NCI-H774 (cell line): ENCODE data around the gene UBALD2.
"Not testable (repeated sequence)": the region's sequence is repeated elsewhere in the genome, so short reads cannot be mapped to it uniquely, and the experiment has no call there.

ENCODE experiments used
- DNase-seq: peaks from one replicate; lab custom pipeline; 2025; lab: John Stamatoyannopoulos, UW

Gene UBALD2

DNA sequence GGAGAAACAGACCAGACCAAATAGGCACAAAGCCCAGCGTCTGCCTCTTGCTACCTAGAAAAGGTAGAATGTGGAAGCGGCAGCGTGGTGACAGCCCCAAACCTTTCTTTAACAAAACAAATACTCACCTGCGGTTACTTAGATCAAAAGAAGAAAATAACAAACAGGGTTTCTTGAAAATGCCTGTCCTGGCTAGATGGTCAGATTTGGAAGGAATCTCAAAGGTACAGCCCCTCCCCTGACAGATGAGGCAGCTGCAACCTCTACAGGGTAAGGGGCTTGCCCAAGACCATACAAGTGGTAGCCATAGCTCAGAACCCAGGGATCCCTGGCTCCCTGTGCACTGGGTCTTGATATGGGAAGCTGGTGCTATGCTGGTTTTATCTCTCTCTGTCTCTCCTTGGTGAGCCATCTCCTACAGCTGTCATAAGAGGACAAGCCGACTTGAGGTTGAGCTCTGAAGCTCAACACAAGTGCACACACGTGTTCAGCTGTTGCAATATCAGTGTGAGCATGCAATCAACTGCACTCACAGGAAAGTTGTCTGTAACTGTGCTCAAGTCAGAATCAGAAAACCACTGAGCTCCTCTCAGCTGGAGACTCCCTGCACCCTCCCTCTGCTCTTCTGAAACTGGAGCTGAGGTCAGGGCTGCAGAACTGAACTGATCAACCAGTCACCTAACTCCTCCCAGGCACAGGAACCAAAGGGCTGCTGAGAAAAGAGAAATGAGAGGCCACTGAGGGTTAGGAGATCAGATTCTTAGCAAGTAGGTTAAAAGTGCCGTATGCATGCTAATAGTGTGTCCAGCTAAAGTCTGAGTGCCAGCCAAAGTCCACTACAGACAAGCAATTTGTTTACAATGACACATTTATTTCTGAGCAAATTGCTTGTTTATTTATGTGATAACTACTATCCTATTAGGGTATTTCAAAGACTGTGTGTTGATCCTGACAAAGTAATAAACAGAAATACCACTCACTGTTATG is 18.8 kb upstream of the UBALD2 start:
- DNase-seq, result no peak

DNA sequence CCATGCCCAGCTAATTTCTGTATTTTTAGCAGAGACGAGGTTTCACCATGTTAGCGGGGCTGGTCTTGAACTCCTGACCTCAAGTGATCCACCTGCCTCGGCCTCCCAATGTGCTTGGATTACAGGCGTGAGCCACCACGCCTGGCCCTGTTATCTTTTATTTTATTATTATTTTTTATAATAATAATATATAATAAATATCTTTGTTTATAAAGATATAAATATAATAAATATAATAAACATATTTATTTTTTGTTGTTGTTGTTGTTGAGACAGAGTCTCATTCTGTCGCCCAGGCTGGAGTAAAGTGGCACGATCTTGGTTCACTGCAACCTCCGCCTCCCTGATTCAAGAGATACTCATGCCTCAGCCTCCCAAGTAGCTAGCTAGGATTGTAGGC is 17.8 kb upstream of the UBALD2 start:
- DNase-seq, result no peak

DNA sequence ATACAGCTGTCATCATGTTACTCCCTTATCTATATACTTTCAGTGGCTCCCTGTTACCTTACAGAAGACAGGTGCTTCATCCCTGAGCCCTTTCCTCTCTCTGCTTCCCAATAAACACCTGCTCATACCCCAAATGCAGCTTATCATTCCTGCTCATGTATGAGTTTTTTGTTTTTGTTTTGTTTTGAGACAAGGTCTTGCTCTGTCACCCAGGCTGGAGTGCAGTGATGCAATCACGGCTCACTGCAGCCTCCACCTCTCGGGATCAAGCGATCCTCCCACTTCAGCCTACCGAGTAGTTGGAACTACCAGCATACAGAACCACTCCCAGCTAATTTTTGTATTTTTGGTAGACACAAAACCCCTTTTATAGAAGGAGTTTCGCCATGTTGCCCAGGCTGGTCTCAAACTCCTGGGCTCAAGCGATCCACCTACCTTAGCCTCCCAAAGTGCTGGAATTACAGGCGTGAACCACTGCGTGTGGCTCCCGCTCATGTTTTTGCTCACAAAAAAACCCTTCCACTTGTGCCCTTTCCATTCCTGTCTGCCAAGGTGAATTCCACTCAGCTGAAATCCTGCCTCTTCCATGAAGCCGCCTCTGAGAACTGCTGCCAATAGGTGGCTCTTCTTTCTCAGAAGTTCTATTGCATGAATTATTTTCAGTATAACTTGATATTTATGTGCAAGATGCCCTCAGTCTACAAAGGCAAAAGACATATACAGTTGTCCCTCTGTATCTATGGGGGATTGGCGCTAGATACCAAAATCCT is 16.9 kb upstream of the UBALD2 start:
- no peak for DNase-seq

DNA sequence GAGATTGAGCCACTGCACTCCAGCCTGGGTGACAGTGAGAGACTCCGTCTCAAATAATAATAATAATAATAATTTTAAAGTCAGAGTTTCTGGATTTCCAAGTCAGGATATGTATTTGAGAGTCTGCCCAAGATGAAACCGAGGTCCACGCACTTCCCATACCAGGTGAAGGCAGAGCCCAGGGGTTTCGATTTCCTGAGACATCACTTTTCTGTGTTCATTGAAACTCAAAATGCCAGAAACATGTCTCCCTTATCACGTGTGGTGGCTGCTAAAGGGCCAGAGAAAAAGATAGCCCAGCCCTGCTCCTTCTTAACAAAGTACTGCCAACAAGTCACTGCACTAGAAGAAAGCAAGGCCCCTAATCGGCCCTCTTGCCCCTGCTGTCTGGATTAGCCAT is 15.0 kb upstream of the UBALD2 start:
- no peak for DNase-seq

DNA sequence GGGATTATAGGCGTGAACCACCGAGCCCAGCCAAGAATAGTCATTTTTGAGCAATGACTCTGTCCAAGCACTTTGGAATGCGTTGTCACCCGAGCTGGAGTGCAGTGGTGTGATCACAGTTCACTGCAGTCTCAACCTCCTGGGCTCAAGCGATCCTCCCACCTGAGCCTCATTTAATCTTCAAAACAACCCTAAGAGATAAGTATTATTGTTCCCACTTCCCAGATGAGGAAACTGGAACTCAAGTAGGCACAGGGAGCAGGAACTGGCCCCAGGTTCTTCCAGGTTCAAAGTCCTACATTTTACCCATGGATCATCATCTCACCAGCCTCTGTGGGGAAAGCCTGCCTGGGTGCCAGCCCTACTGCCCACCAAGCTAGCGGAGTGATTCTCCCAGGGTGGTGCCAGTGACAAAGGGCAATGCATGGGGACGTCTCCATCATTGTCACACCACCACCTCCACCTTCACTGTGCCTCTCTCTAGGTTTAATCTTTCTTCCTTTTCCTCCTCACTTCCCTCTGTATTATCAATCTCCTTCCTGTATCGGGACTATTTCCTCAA is 13.6 kb upstream of the UBALD2 start:
- no peak for DNase-seq

DNA sequence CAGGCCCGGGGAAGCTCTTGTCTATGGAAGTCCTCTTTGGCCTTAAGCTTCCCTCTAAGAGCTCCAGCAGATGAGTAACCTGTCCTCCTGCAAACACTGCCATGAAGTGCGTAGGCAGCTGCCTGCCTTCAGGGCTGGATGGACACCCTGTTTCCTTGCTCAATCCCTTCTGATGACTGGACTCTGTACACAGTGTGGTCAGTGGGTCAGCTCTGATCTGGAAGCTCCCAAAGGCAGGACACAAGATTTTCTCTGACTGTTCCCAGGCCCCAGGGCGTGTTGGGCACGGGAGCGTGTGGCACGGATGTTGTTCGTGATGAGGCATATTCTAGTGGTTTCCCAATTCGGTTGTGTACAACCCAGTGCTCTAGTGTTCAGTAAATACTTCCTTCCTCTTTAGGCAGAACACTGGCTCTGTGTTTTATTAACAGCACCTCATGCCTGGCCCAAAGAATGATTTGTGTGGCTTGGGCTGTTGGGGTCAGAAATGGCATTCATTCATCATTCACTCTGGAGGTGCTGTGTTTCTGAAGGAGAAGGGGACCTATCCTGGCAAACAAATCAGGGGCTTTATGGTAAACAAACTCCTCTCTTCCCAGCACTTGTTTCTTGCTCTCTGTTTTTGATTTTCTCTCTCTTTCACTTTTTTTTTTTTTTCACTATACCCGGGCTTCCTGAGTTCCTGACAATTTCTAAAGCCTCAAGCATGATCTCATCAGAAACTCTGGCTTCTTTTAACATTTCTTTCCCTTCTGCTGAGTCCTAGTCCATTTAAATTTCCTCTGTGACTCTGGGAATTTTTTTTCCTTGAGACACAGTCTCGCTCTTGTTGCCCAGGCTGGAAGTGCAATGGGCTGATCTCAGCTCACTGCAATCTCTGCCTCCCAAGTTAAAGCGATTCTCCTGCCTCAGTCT is 12.9 kb upstream of the UBALD2 start:
- DNase-seq, result no peak

DNA sequence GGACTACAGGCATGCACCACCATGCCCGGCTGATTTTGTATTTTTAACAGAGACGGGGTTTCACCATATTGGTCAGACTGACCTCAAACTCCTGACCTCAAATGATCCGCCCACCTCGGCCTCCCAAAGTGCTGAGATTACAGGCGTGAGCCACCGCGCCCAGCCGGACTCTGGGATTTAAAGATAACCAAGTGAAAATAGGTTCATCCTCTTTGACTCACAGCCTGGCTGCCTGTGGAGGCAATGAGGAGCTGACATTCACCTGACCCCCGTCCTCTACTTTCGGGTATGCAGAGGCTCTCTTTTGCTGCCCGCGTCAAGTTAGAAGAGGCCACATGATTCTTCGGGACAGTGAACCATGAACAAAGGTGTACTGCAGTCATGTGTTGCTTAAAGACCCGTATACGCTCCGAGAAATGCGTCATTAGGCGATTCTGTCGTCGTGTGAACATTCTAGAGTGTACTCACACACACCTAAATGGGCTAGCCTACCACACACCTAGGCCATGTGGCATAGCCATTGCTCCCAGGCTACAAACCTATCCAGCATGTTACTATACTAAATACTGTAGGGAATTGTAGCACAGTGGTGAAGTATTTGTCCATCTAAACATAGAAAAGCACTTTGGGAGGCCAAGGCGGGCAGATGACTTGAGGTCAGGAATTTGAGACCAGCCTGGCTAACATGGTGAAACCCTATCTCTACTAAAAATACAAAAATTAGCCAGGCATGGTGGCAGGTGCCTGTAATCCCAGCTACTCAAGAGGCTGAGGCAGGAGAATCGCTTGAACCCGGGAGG is 12.0 kb upstream of the UBALD2 start:
- not testable (repeated sequence) for DNase-seq

DNA sequence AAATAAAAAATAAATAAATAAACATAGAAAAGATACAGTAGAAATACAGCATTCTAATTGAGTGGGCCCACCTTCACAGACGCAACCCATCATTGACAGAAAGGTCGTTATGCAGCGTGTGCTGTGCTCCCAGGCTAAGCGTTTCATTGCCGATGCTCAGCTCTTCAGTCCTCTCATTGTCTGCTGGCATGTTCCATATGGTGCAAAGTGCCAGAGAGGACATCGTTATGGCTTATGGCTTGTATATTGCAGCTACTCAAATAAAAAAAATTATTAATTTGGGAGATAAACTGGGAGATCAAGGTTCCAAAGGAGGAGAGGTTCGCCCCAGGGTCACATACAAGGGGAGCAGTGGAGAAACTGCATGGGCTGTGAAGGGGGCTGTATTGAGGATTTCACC is 11.3 kb upstream of the UBALD2 start:
- no peak for DNase-seq

DNA sequence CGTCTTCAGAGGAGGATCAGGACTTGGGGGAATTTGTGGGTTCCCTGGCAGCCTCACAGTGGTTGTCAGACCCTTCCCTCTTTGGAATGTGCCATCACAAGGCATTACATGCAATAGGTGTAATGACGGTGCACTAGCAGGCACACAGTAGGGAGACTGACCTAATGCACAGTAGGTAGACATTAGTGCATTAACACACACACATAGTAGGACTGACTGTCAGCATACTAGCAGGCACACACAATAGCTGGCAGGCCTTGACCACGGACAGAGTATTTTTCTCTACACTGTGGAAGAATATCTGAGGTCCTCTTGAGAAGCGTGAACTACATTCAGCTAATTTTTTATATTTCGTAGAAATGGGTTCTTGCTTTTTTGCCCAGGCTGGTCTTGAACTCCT is 10.9 kb upstream of the UBALD2 start:
- DNase-seq, result no peak

DNA sequence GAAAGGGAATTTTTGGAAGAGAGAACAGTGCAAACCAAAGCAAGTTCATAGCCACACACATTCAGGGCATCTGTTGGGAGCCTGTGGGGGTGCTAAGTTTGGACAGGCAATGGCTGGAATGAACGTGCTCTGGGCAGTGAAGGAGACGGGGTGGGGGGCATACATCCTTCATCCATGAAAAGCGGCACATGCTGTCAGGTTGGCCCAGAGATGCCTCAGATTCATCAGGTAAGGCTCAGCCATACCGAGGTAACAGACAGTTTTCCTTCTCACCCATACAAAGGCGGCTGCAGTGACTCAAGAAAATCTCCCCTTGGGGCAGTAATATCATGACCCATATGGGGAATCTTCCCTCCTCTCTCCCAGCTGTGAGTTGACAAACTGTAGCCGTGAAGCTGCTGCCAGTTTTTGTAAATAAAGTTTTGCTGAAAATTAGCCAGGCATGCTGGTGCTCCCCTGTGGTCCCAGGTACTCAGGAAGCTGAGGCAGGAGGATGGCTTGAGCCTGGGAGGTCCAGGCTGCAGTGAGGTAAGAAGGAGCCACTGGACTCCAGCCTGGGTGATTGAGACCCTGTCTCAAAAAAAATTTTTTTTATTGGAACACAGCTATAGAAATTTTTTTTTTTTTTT is 9.2 kb upstream of the UBALD2 start:
- DNase-seq, result no peak

DNA sequence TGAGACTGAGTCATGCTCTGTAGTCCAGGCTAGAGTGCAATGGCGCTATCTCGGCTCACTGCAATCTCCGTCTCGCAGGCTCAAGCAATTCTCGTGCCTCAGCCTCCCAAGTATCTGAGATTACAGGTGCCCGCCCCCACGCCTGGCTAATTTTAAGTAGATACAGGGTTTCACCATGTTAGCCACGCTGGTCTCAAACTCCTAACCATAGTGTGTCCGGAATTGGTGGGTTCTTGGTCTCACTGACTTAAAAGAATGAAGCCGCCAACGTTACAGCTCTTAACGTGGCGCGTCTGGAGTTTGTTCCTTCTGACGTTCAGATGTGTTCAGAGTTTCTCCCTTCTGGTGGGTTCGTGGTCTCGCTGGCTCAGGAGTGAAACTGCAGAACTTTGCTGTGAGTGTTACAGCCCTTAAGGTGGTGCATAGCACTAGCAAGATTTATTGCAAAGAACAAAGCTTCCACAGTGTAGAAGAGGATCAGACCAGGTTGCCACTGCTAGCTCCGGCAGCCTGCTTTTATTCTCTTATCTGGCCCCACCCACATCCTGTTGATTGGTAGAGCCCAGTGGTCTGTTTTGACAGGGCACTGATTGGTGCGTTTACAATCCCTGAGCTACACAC is 8.6 kb upstream of the UBALD2 start:
- not testable (repeated sequence) for DNase-seq

DNA sequence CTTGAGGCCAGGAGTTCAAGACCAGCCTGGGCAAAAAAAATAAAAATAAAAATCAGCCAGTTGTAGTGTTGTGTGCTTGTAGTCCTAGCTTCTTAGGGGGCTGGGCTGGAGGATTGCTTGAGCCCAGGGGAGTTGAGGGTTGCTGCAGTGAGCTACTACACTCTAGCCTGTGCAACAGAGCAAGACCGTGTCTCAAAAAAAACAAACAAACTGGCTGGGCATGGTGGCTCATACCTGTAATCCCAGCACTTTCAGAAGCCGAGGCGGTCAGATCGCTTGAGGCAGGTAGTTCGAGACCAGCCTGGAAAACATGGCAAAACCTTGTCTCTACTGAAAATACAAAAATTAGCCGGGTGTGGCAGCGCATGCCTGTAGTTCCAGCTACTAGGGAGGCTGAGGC is 4.9 kb upstream of the UBALD2 start:
- no peak for DNase-seq

DNA sequence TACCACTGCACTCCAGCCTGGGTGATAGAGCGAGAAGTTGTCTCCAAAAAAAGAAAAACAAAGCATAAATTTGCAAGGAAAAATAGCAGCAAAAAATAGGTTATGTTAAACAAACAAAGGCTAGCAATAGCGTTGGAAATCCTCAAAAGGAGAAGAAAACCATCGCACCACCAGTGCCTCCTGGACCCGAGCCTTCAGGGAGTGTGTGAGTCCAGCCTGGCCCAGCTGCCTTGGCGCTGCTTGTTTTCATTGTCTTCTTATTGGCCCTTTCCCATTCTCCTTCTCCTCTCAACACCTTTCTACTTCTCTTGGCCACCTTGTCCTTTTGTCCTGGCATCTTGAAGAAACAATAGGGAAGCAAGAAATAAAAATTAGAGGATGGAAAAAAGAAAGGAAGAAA is 4.5 kb upstream of the UBALD2 start:
- no peak for DNase-seq

DNA sequence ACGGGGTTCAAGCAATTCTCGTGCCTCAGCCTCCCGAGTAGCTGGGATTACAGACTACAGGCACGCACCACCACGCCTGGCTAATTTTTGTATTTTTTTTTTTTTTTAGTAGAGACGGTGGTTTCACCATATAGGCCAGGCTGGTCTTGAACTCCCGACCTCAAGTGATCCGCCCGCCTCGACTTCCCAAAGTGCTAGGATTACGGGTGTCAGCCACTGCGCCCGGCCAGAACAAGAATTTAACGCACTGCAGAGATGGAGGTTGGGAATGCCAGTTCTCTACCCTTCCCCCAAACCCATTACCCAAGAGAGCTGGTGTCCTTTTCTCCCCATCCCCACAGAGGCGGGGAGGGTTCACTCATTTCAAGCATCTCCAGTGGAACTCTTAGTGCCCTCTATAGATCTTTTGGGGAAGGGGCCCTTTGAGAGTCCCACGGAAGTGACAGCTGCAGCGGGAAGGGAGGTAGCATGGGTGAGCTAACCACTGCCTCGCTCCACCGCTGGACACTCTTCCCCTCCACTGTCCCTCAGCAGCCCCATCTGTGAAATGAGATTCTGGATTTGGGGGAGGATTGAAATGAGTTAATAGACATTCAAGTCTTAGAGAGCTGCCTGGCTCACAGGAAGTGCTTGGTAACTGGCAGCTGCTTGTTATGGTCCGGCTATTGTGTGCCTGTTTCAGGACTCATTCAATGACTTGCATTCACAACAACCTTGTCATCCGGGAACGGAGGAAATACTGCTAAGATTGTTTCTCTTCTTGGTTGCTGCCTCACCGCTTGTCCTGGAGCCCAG is 3.5 kb upstream of the UBALD2 start:
- peak; percentile 48 for DNase-seq

DNA sequence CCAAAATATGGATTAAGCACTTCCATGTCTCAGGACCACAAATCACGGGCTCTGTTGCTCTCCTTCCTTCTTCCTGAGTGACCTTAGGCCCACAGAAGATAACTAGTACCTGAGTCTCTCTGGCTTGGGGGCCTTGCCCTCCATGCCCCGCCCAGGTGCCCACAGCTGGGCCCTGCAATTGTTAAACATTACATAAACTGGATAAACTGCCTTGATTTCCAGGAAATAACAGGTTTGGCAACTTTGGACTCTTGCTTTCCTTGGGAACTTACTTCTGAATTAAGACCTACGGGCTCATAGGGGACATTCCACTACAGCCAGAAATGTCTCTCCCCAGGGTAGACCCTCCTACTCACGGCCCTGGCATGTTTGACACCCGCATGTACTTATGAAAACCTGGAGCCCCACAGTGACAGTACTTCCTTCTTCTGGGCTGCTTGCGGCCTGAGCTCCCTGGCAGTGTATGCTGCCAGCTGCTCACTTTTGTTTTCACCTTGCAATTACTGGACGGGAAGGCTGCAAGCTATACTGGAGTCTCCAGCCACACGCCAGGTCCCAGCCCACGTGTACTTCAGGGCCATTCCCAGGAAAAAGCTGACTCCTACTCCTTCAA is 2.3 kb upstream of the UBALD2 start:
- DNase-seq, result peak; percentile 79

DNA sequence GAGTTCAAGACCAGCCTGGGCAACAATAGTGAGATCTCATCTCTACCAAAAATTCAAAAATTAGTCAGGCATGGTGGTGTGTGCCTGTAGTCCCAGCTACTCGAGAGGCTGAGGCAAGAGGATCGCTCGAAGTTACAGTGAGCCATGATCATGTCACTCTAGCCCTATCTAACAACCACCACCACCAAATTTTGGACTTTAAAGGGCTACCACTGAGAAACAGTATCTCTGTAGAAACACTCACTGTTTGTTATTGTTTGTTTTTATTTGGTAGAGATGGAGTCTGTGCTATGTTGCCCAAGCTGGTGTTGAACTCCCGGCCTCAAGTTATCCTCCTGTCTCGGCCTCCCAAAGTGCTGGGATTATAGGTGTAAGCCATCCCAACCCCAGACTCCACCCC is 1.3 kb upstream of the UBALD2 start:
- DNase-seq, result no peak

DNA sequence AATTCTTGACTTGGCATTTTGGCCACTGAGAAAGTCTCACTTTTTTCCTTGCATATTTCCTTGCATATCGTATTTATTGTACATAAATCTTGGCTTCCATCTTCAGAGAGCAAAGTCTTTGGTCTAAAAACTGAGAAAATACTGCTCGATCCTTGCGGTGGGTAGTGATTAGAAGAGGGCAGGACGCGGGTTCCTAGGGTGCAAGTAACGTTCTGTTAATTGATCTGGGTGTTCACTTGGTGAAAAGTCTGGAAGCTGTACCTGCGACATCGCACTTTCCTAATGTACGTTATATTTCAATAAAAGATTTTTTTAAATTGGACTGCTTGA is 758 bp upstream of the UBALD2 start:
- DNase-seq, result no peak

DNA sequence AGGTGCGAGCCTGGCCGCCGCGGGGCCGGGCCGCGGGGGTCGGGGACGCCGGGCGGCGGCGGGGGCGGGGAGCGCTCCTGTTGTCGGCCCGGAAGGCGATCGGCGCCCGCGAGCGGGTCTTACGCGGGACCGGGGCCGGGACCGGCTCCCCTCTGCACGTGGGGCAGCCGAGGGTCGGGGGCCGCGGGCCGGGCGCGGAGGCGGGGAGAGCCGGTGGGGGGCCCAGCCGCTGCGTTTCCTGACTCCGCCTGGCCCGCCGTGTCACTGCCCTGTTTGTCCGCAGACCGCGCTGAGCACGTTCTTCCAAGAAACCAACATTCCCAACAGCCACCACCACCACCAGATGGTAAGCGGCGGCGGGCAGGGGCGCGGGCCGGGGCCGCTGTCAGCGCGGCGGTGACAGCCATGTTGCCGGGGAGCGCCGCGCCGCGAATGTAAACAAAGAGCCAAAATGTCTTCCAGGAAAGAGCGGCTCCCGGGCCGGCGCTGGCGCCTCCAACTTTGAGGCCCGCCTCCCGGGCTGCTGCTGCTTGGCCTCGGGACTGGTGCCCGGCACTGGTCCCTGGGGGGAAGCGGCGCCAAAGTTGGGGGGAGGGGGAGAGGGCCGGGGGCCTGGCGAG is 586 bp downstream of the UBALD2 start:
- DNase-seq, result peak; percentile 58
